Retinal pigment epithelial cell (primary cell): ENCODE data around the gene NMNAT2.

Source experiments
- DNase-seq: peaks from one replicate; pipeline ENCODE4 v3.0.0-alpha.2; 2010; ENCODE audit warnings: low read depth
- H3K4me3 ChIP-seq: 2 replicates; pipeline ENCODE4 v1.5.1; 2011; ENCODE audit warnings: mild to moderate bottlenecking, low read length, control low read depth, moderate library complexity
- CTCF ChIP-seq: conservative IDR thresholded peaks from 2 replicates; pipeline ENCODE4 v1.5.1; 2011; ENCODE audit warnings: low read depth, low read length, control low read depth, inconsistent platforms

NMNAT2 gene

GRCh38 chr1:183319051-183319450, 99.1 kb downstream of the NMNAT2 start:
- TF ChIP-seq CTCF, result no peak
- no peak overlapping the region for H3K4me3 ChIP-seq
- no peak for DNase-seq

GRCh38 chr1:183318433-183318832, 99.7 kb downstream of the NMNAT2 start:
- peak; percentile 73 for TF ChIP-seq CTCF
- H3K4me3 ChIP-seq, result no peak overlapping the region
- DNase-seq, result peak; percentile 34

- no peak overlapping the region for H3K4me3 ChIP-seq
- no peak for DNase-seq
- TF ChIP-seq CTCF, result no peak
Observed at GRCh38 chr1:183315991-183316758, 102.0 kb downstream of the NMNAT2 start.

GRCh38 chr1:183313063-183313462, 105.1 kb downstream of the NMNAT2 start:
- TF ChIP-seq CTCF, result no peak
- DNase-seq, result no peak
- H3K4me3 ChIP-seq, result no peak overlapping the region

GRCh38 chr1:183310753-183311479, 107.3 kb downstream of the NMNAT2 start:
- TF ChIP-seq CTCF, result no peak

GRCh38 chr1:183308719-183309118, 109.5 kb downstream of the NMNAT2 start:
- no peak for TF ChIP-seq CTCF
- no peak overlapping the region for H3K4me3 ChIP-seq
- no peak for DNase-seq

More at GRCh38 chr1:183310753-183311479, 107.3 kb downstream of the NMNAT2 start:
- no peak overlapping the region for H3K4me3 ChIP-seq
- DNase-seq, result peak; percentile 78
